DOHH2 (cell line): Measurements from ENCODE around the gene CACNA2D2.

Experiments used
- H3F3A ChIP-seq: fragments of 200-600 bp; sonication (generic), shearing (Covaris generic); 2 replicates; pipeline ENCODE4 v1.6.0; 2016; ENCODE audit warnings: antibody characterized with exemption, mild to moderate bottlenecking; ENCODE audit not compliant: control insufficient read depth, insufficient read depth
- H3K27ac ChIP-seq: fragments of 200-600 bp; sonication (generic); 2 replicates; pipeline ENCODE4 v1.5.1; 2014; ENCODE audit warnings: low read depth, mild to moderate bottlenecking, low read length, moderate library complexity
- H3K27me3 ChIP-seq: fragments of 200-600 bp; sonication (generic); 2 replicates; pipeline ENCODE4 v1.6.1; 2014; ENCODE audit warnings: mild to moderate bottlenecking, low read length, mixed read lengths; ENCODE audit not compliant: control insufficient read depth
- H3K36me3 ChIP-seq: fragments of 200-600 bp; sonication (generic); 2 replicates; pipeline ENCODE4 v1.6.1; 2014; ENCODE audit warnings: mild to moderate bottlenecking, low read length, moderate library complexity, mixed read lengths; ENCODE audit not compliant: control insufficient read depth
- H3K4me1 ChIP-seq: fragments of 200-600 bp; sonication (generic); 2 replicates; pipeline ENCODE4 v1.6.1; 2014; ENCODE audit warnings: mild to moderate bottlenecking, low read length, mixed read lengths; ENCODE audit not compliant: control insufficient read depth
- H3K4me2 ChIP-seq: fragments of 200-600 bp; sonication (generic); 2 replicates; pipeline ENCODE4 v1.6.0; 2014; ENCODE audit warnings: mild to moderate bottlenecking, low read length, moderate library complexity
- H3K4me3 ChIP-seq: fragments of 200-600 bp; sonication (generic); 2 replicates; pipeline ENCODE4 v1.5.1; 2014; ENCODE audit warnings: mild to moderate bottlenecking, low read length, mixed read lengths
- H3K79me2 ChIP-seq: fragments of 200-600 bp; sonication (generic); 2 replicates; pipeline ENCODE4 v1.6.1; 2014; ENCODE audit warnings: mild to moderate bottlenecking, low read length, mixed read lengths; ENCODE audit not compliant: control insufficient read depth
- H3K9me2 ChIP-seq: fragments of 200-600 bp; sonication (generic); replicated peaks from 2 replicates; pipeline ENCODE4 v1.6.1; 2014; ENCODE audit warnings: mild to moderate bottlenecking, low read length, mixed read lengths; ENCODE audit not compliant: control insufficient read depth
- H3K9me3 ChIP-seq: fragments of 200-600 bp; sonication (generic); 2 replicates; pipeline ENCODE4 v1.6.1; 2014; ENCODE audit warnings: antibody characterized with exemption, low read length, mixed read lengths; ENCODE audit not compliant: control insufficient read depth, insufficient read depth
- H4K20me1 ChIP-seq: fragments of 200-600 bp; sonication (generic); 2 replicates; pipeline ENCODE4 v1.6.0; 2014; ENCODE audit warnings: low read depth, mild to moderate bottlenecking, antibody characterized with exemption, low read length, moderate library complexity; ENCODE audit not compliant: control insufficient read depth, insufficient read depth
- CTCF ChIP-seq: fragments of 200-600 bp; sonication (generic); IDR thresholded peaks from one replicate; pipeline ENCODE4 v1.5.1; 2014; ENCODE audit warnings: antibody characterized with exemption, mild to moderate bottlenecking, low read depth, low read length; ENCODE audit not compliant: poor library complexity, severe bottlenecking
- EZH2phosphoT487 ChIP-seq: fragments of 200-600 bp; sonication (generic); IDR thresholded peaks from 2 replicates; pipeline ENCODE4 v1.6.1; 2017; ENCODE audit warnings: borderline replicate concordance, mild to moderate bottlenecking, antibody characterized with exemption, low read length, moderate library complexity, mixed read lengths

CACNA2D2 gene

GRCh38 chr3:50494126-50494525, 9.3 kb downstream of the CACNA2D2 start:
- no peak overlapping the region for H3K4me3 ChIP-seq
- H3K4me1 ChIP-seq = no peaks in the 10 kb centered on the region
- H3K9me2 ChIP-seq = no peaks in the 10 kb centered on the region
- H3K36me3 ChIP-seq = no peaks in the 10 kb centered on the region
- no peaks in the 10 kb centered on the region for H3F3A ChIP-seq
- no peak overlapping the region for H3K27ac ChIP-seq
- no peak overlapping the region for H3K4me2 ChIP-seq
- TF ChIP-seq EZH2phosphoT487 (no peak), CTCF (no peak)
- H4K20me1 ChIP-seq = no peaks in the 10 kb centered on the region
- H3K79me2 ChIP-seq = no peaks in the 10 kb centered on the region
- H3K27me3 ChIP-seq = no peaks in the 10 kb centered on the region
- H3K9me3 ChIP-seq = no peaks in the 10 kb centered on the region

GRCh38 chr3:50493623-50494022, 9.8 kb downstream of the CACNA2D2 start:
- no peaks in the 10 kb centered on the region for H3K36me3 ChIP-seq

GRCh38 chr3:50493086-50493485, 10.3 kb downstream of the CACNA2D2 start:
- Histone ChIP-seq H3K27me3 (no peaks in the 10 kb centered on the region), H3K9me3 (no peaks in the 10 kb centered on the region), H3K27ac (no peak overlapping the region), H3K79me2 (no peaks in the 10 kb centered on the region), H3F3A (no peaks in the 10 kb centered on the region), H3K4me2 (no peak overlapping the region), H3K4me1 (no peaks in the 10 kb centered on the region), H3K36me3 (no peaks in the 10 kb centered on the region), H3K4me3 (no peak overlapping the region), H4K20me1 (no peaks in the 10 kb centered on the region), H3K9me2 (no peaks in the 10 kb centered on the region)
- TF ChIP-seq EZH2phosphoT487 (no peak), CTCF (no peak)

More at GRCh38 chr3:50493623-50494022, 9.8 kb downstream of the CACNA2D2 start:
- no peaks in the 10 kb centered on the region for H3K9me2 ChIP-seq
- H3K27ac ChIP-seq = no peak overlapping the region
- no peaks in the 10 kb centered on the region for H4K20me1 ChIP-seq
- H3K4me3 ChIP-seq = no peak overlapping the region
- no peaks in the 10 kb centered on the region for H3K79me2 ChIP-seq
- TF ChIP-seq CTCF = no peak
- TF ChIP-seq EZH2phosphoT487 = no peak
- H3K27me3 ChIP-seq = no peaks in the 10 kb centered on the region
- H3K9me3 ChIP-seq = no peaks in the 10 kb centered on the region
- H3K4me2 ChIP-seq = no peak overlapping the region
- no peaks in the 10 kb centered on the region for H3F3A ChIP-seq
- no peaks in the 10 kb centered on the region for H3K4me1 ChIP-seq

- TF ChIP-seq EZH2phosphoT487 (no peak), CTCF (no peak)
- no peaks in the 10 kb centered on the region for H3K79me2 ChIP-seq
- H3K9me3 ChIP-seq = no peaks in the 10 kb centered on the region
- H3K36me3 ChIP-seq = no peaks in the 10 kb centered on the region
- no peaks in the 10 kb centered on the region for H3K4me1 ChIP-seq
- H3K27me3 ChIP-seq = no peaks in the 10 kb centered on the region
- no peak overlapping the region for H3K27ac ChIP-seq
- no peak overlapping the region for H3K4me2 ChIP-seq
- H3K9me2 ChIP-seq = no peaks in the 10 kb centered on the region
- no peaks in the 10 kb centered on the region for H4K20me1 ChIP-seq
- no peak overlapping the region for H3K4me3 ChIP-seq
- no peaks in the 10 kb centered on the region for H3F3A ChIP-seq
Observed at GRCh38 chr3:50491023-50491422, 12.4 kb downstream of the CACNA2D2 start.
